A549 (cell line): ENCODE data around the gene ARHGAP42. TPM values are rescaled to one million over a fixed set of nuclear protein-coding genes. Genes with fewer than 3 reads are reported as not detected.

Experiments used
- ATAC-seq, 2 experiments: fragments of 200-7000 bp in 1 of 2; fragments of >200 bp in 1 of 2; cut with Nextera tagmentation in 1 of 2; cut with Tn5 transposase in 1 of 2; 3 replicates each; pipeline versions ENCODE4 v1.8.0 to v1.9.1; 2018 to 2020; ENCODE audit warnings: mild to moderate bottlenecking in 1 of 2, moderate library complexity in 1 of 2
- CTCF ChIA-PET: fragments of 300-600 bp; sonication (Branson Sonifier 250); formaldehyde crosslinking; extraction: SDS; loops from one replicate; lab custom pipeline; 2021; ENCODE audit warnings: antibody characterized with exemption, inconsistent platforms; lab: Yijun Ruan, JAX
- POLR2A ChIA-PET: fragments of 350-600 bp; formaldehyde crosslinking; extraction: SDS; loops from one replicate; lab custom pipeline; 2021; ENCODE audit warnings: antibody characterized with exemption, inconsistent platforms; lab: Yijun Ruan, JAX
- DNase-seq, 2 experiments: peaks; one replicate each; pipeline versions ENCODE4 v3.0.0 to v3.0.0-alpha.2; 2011 to 2016; ENCODE audit warnings: low read depth in 1 of 2, low spot score in 1 of 2
- FAIRE-seq: peaks from 2 replicates; lab custom pipeline; 2011; peaks lifted over from hg19 to GRCh38; lab: Jason Lieb, UNC
- H3K27ac ChIP-seq, 2 experiments: fragments of >200 bp; sonication (Bioruptor Twin); formaldehyde crosslinking; 3 replicates each; pipeline ENCODE4 v1.5.1; 2016 to 2017
- H3K4me1 ChIP-seq: fragments of >200 bp; sonication (Bioruptor Twin); formaldehyde crosslinking; 3 replicates; pipeline ENCODE4 v1.6.1; 2016
- H3K4me2 ChIP-seq: fragments of >200 bp; sonication (Bioruptor Twin); formaldehyde crosslinking; 3 replicates; pipeline ENCODE4 v1.6.1; 2016
- H3K4me3 ChIP-seq: fragments of >200 bp; sonication (Bioruptor Twin); formaldehyde crosslinking; 3 replicates; pipeline ENCODE4 v1.5.1; 2016
- H3K9me3 ChIP-seq: fragments of >200 bp; sonication (Bioruptor Twin); formaldehyde crosslinking; 3 replicates; pipeline ENCODE4 v1.6.1; 2016
- ATOH8 ChIP-seq: fragments of 250-450 bp; sonication (Bioruptor Pico); IDR thresholded peaks from 2 replicates; pipeline ENCODE4 v1.5.0; 2020; ENCODE audit warnings: low read depth, mild to moderate bottlenecking, moderate library complexity
- CBX8 ChIP-seq: fragments of 200-600 bp; sonication (generic); IDR thresholded peaks from 2 replicates; pipeline ENCODE4 v1.6.1; 2016
- CEBPB ChIP-seq, 2 experiments: fragments of >200 bp in 1 of 2; sonication (Bioruptor Twin) in 1 of 2; formaldehyde crosslinking in 1 of 2; IDR thresholded peaks; 2 replicates each; pipeline ENCODE4 v1.6.1; 2012 to 2016
- CHD4 ChIP-seq: fragments of 200-600 bp; sonication (generic); IDR thresholded peaks from 2 replicates; pipeline ENCODE4 v1.6.1; 2016; ENCODE audit warnings: antibody characterized with exemption, mild to moderate bottlenecking, borderline replicate concordance
- CTCF ChIP-seq: fragments of >200 bp; sonication (Bioruptor Twin); formaldehyde crosslinking; IDR thresholded peaks from 3 replicates; pipeline ENCODE4 v1.5.1; 2016
- E2F6 ChIP-seq: IDR thresholded peaks from 2 replicates; pipeline ENCODE4 v1.6.1; 2012; ENCODE audit warnings: low read depth, borderline replicate concordance
- FOSL2 ChIP-seq, 2 experiments: fragments of 450-650 bp in 1 of 2; fragments of >200 bp in 1 of 2; sonication (Bioruptor Twin) in 1 of 2; formaldehyde crosslinking; IDR thresholded peaks; 2 replicates each; pipeline versions ENCODE4 v1.5.0 to v1.6.1; 2016 to 2020; ENCODE audit warnings: mild to moderate bottlenecking in 1 of 2, moderate library complexity in 1 of 2
- HDAC2 ChIP-seq: fragments of 200-600 bp; sonication (generic); IDR thresholded peaks from 2 replicates; pipeline ENCODE4 v1.6.1; 2016
- HOXB13 ChIP-seq: fragments of 250-450 bp; sonication (Bioruptor Pico); IDR thresholded peaks from 2 replicates; pipeline ENCODE4 v1.5.0; 2020; ENCODE audit warnings: low read depth, mild to moderate bottlenecking, moderate library complexity
- HOXB5 ChIP-seq: fragments of 250-450 bp; sonication (Bioruptor Pico); IDR thresholded peaks from 2 replicates; pipeline ENCODE4 v1.5.0; 2020; ENCODE audit warnings: mild to moderate bottlenecking, moderate library complexity
- JUN ChIP-seq, 2 experiments: fragments of >200 bp; sonication (Bioruptor Twin); formaldehyde crosslinking; IDR thresholded peaks; 2 replicates in 1 of 2; 3 replicates in 1 of 2; pipeline ENCODE4 v1.6.1; 2016 to 2017
- JUNB ChIP-seq: fragments of >200 bp; sonication (Bioruptor Twin); formaldehyde crosslinking; IDR thresholded peaks from 2 replicates; pipeline ENCODE4 v1.6.1; 2016
- MAX ChIP-seq: IDR thresholded peaks from 2 replicates; pipeline ENCODE4 v1.6.1; 2012
- MAZ ChIP-seq: fragments of 150-350 bp; IDR thresholded peaks from 2 replicates; pipeline ENCODE4 v1.6.1; 2014; ENCODE audit warnings: antibody characterized with exemption, low read depth, low read length, borderline replicate concordance
- RCOR1 ChIP-seq: fragments of 150-350 bp; IDR thresholded peaks from 2 replicates; pipeline ENCODE4 v1.6.1; 2014; ENCODE audit warnings: antibody characterized with exemption, low read length, low read depth
- SMC3 ChIP-seq: fragments of >200 bp; sonication (Bioruptor Twin); formaldehyde crosslinking; IDR thresholded peaks from 3 replicates; pipeline ENCODE4 v1.6.1; 2018; ENCODE audit warnings: inconsistent platforms
- TFCP2L1 ChIP-seq: fragments of 250-450 bp; sonication (Bioruptor Pico); IDR thresholded peaks from 2 replicates; pipeline ENCODE4 v1.5.0; 2021; ENCODE audit warnings: mild to moderate bottlenecking
- ZNF302 ChIP-seq: fragments of 250-450 bp; sonication (Bioruptor Pico); IDR thresholded peaks from 2 replicates; pipeline ENCODE4 v1.9.0; 2021; ENCODE audit warnings: inconsistent platforms, mild to moderate bottlenecking, moderate library complexity
- WGBS: methylation state at CpG from one replicate; pipeline ENCODE4 v1.1.6; 2017; ENCODE audit errors: missing lambda C conversion rate; 5-methylcytosine and 5-hydroxymethylcytosine counted together
- polyA plus RNA-seq, 4 experiments: library from polyadenylated mRNA; depleted of rRNA in 3 of 4; stranded (reverse); fragments of >200 nt; fragmentation: RNase III in 1 of 4; extraction: RNeasy Plus Mini Kit Qiagen cat#74134 plus additional on column Dnase treatment in 1 of 4; gene quantifications; 2 replicates in 3 of 4; 3 replicates in 1 of 4; pipeline ENCODE4 v1.2.3, GENCODE V29; 2011 to 2017

The ARHGAP42 gene
- polyA plus RNA-seq, 2 of the 4 experiments (the other 2 are of a cell fraction): 5.1 to 17.0 TPM

DNA sequence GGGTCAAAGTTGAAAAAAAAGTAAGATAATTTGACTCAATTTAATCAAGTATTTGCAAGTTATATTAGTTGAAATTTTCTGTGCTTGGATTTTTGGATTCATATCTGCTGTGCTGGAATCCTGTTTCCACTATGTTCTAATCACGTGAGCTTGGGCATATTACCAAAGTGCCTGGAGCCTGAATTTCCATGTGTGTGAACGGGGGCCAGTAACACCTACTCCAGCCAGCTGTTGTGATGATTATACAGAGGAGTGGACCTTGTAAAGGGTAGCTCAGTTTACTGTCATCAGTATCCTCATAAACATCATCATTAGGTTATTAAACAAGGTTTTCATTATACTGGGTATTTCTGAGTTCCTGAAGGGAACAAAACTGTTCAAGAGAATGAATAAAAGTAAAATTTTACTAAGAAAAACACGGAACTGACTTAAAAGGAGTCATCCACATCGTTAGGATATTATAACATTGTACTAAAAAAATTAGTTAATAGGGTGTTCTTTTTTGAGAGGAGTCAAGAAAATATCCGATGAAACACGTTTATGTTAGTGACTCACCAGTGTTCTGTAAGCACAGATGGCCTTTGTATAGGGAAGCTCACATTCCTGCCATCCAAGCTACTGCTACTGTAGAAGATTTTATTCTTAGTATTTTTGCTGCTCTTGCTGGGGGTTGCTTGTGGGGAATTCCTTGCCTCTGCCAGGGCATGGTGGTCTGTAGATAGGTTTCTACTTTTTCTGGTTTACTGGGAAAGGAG, 144.1 kb downstream of the ARHGAP42 start:
- POLR2A ChIA-PET: interaction anchor here (1.4 kb wide), 1 partner anchor 143 kb away, joined by 3 read pairs; no protein-coding TSS in a partner anchor
- CTCF ChIA-PET: interaction anchor here (0.6 to 3.8 kb wide), 5 partner anchors 13 to 168 kb away, joined by 3 to 18 read pairs (median 5); no protein-coding TSS in a partner anchor
- 9% methylated on average over 6 of the region's 6 CpGs for WGBS
- FAIRE-seq: no peak
- TF ChIP-seq FOSL2 (IDR thresholded peaks at IDR 0.05) (no peak), FOSL2 (CRISPR knock-in tag; IDR thresholded peaks at IDR 0.05) (0 out of 2 replicates have a peak, but pooled peaks have one; percentile 22), CTCF (no peak), CBX8 (no peak)
- TF ChIP-seq, all 56 proteins: peak for 1
- H3K4me2 ChIP-seq: peak overlapping the region; percentile 62
- peaks cover 58% of the 10 kb centered on the region for H3K4me1 ChIP-seq
- H3K27ac ChIP-seq: peak overlapping the region; percentile 61 to 62; a peak in 4 of 6 replicates
- no peaks in the 10 kb centered on the region for H3K9me3 ChIP-seq
- ATAC-seq (peak in 1 of 2 experiments; percentile 71; a peak in 3 of 6 replicates), DNase-seq (peak in 1 of 2 experiments; percentile 23)
- no peak overlapping the region for H3K4me3 ChIP-seq

- H3K4me3 ChIP-seq: no peak overlapping the region
- H3K4me2 ChIP-seq: peak overlapping the region; percentile 62
- DNase-seq: no peak
- WGBS: 68% methylated on average over 5 of the region's 5 CpGs
- no peak for FAIRE-seq
- peak in 1 of 2 experiments; percentile 15; a peak in 3 of 6 replicates for ATAC-seq
- ChIA-PET CTCF (interaction anchor here (0.9 to 3.8 kb wide), 3 partner anchors 14 to 150 kb away, joined by 4 to 18 read pairs (median 5); no protein-coding TSS in a partner anchor), POLR2A (interaction anchor here (1.4 kb wide), 1 partner anchor 144 kb away, joined by 3 read pairs; no protein-coding TSS in a partner anchor)
- peaks cover 65% of the 10 kb centered on the region for H3K4me1 ChIP-seq
- no peaks in the 10 kb centered on the region for H3K9me3 ChIP-seq
- peak overlapping the region; percentile 61 to 62; a peak in 4 of 6 replicates for H3K27ac ChIP-seq
- TF ChIP-seq JUN (IDR thresholded peaks at IDR 0.05) (no peak), E2F6 (no peak), CEBPB (IDR thresholded peaks at IDR 0.05) (peak in 1 of 2 experiments; percentile 19; a peak in 1 of 4 replicates)
Observed at GRCh38 chr11:100831929-100832494, 144.9 kb downstream of the ARHGAP42 start.

DNA sequence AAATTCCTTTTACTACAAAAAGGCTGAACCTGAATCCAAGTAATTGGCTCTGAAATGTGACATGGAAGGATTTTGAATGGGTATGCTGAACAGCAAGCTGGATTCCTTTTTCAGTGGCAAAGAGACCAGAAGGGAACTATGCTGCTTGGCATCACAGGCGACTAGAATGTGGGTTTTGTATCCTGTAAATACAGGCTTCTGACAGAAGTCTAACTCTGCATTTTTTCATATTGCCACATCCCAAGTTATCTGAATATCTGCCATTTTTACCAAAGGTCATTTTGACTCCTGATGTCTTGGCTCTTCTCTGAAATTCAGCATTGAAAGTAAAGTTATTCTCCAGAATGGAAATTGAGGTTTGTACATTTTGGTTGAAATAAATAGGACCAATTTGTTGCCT, 145.7 kb downstream of the ARHGAP42 start:
- no peak overlapping the region for H3K27ac ChIP-seq
- CTCF ChIA-PET: interaction anchor here (3.8 kb wide), 1 partner anchor 151 kb away, joined by 18 read pairs; no protein-coding TSS in a partner anchor
- DNase-seq: no peak
- TF ChIP-seq SMC3 (no peak), JUNB (no peak), TFCP2L1 (CRISPR knock-in tag) (no peak), ZNF302 (CRISPR knock-in tag) (no peak), RCOR1 (no peak), MAX (no peak), MAZ (no peak), E2F6 (no peak), HOXB5 (CRISPR knock-in tag) (no peak), CTCF (no peak), CHD4 (no peak), ATOH8 (no peak), HDAC2 (no peak), HOXB13 (CRISPR knock-in tag) (no peak)
- TF ChIP-seq, all 56 proteins: peak for 0
- H3K4me3 ChIP-seq: no peak overlapping the region
- peak overlapping the region; percentile 16; the same call in 2 of the 3 replicates for H3K4me2 ChIP-seq
- 83% methylated on average over 1 of the region's 1 CpG for WGBS
- peaks cover 65% of the 10 kb centered on the region for H3K4me1 ChIP-seq
- FAIRE-seq (no peak), ATAC-seq (no peak)
- POLR2A ChIA-PET: interaction anchor here (1.4 kb wide), 1 partner anchor 145 kb away, joined by 3 read pairs; no protein-coding TSS in a partner anchor
- H3K9me3 ChIP-seq: no peaks in the 10 kb centered on the region
